Dendritic cell treated with granulocyte-macrophage colony-stimulating factor and Interleukin-4, amounts not matched to agents 40 ng/mL and 50 ng/mL, for 4 days (primary cell): ENCODE results near the gene FNTB.

Experiments used
- H3K27ac Mint-ChIP-seq: one replicate; pipeline ENCODE4 v1.8.0; 2022; ENCODE audit warnings: mild to moderate bottlenecking, mixed read lengths
- H3K27me3 Mint-ChIP-seq: one replicate; pipeline ENCODE4 v1.8.0; 2022; ENCODE audit warnings: mild to moderate bottlenecking, mixed read lengths
- H3K36me3 Mint-ChIP-seq: one replicate; pipeline ENCODE4 v1.8.0; 2022; ENCODE audit warnings: low read depth, mixed read lengths
- H3K4me1 Mint-ChIP-seq: one replicate; pipeline ENCODE4 v1.8.0; 2022; ENCODE audit warnings: low read depth, mixed read lengths
- H3K4me3 Mint-ChIP-seq: one replicate; pipeline ENCODE4 v1.8.0; 2022; ENCODE audit warnings: mild to moderate bottlenecking, moderate library complexity, mixed read lengths
- H3K9me3 Mint-ChIP-seq: one replicate; pipeline ENCODE4 v1.8.0; 2022; ENCODE audit warnings: mixed read lengths
- intact Hi-C: fragments of 100-400 bp; cut with micrococcal nuclease; formaldehyde crosslinking; loops from one replicate; pipeline ENCODE4 v1.15.0; 2022

The FNTB gene

DNA sequence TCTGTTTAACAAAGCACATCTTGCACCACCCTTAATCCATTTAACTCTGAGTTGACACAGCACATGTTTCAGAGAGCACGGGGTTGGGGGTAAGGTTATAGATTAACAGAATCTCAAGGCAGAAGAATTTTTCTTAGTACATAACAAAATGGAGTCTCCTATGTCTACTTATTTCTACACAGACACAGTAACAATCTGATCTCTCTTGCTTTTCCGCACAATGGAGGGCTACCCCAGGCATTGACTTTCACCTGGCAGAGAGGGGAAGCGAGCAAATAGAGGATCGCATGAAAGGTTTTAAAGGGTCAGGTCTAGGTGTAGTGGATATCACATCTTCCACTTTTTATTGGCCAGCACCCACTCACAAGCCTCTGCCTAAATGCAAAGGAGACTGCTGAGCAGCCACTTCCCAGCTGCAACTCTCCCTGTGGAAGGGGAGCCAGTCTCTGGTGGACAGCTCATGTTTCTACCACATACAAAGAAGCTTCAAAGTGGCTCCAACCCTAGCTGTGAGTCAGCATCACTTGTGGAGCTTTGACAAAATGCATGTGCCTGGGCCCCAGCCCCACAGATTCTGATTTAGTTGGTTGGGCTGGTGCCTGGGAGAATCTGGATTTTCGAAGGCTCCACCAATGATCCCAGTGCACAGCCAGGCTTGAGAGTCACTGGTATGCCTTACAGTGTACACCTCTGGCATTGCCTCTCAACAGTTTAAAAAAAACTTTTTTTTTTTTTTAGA lies 7.2 kb upstream of the FNTB start:
- intact Hi-C loops: no loop called here
- no peaks in the 10 kb centered on the region for H3K9me3 Mint-ChIP-seq
- no peaks in the 10 kb centered on the region for H3K36me3 Mint-ChIP-seq
- H3K27me3 Mint-ChIP-seq: peaks cover 46% of the 10 kb centered on the region
- no peak overlapping the region for H3K4me3 Mint-ChIP-seq
- peaks cover 5% of the 10 kb centered on the region for H3K4me1 Mint-ChIP-seq
- no peak overlapping the region for H3K27ac Mint-ChIP-seq

DNA sequence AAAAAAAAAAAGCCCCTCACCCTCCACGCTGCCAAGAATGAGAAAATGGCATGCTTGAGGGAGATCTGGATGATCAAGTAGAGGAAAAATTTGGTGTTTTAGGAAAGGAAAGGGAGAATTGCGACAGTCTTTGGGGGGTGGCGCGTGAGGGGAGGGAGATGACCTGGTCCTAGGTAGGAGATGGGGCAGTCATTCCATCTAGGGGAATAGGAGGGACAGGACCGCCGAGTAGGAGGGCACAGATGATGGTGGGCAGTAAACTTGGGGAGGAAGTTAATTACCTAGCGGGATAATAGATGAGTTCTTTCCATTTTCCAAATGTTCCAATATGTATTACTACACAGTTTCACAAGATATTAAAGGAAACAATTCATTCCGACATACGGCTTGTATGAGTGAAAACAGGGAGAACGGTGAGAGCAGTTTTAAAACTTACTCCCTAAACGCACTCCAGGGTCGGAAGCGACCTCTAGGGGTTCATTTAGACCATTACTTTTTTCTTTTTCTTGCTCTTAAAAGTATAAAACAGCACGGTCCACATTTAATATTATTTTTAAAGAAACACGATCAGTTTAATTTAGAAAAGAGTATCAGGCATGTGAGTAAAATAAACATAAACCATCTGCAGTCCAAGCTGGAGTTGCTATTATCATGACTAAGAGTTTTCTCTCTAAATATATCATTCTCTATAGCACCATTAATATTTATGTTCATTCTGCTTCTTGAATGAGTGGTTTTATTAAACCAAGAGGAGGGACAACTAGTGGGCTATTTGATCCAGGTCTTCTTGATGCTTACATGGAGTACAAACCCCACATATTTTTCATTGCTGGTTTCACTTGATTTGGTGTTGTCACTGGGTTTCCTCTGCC lies 3.0 kb upstream of the FNTB start:
- H3K36me3 Mint-ChIP-seq: peaks cover 8% of the 10 kb centered on the region
- intact Hi-C loops: loop anchor here (1.0 kb wide), 1 partner anchor 160 kb away; no protein-coding TSS in a partner anchor
- H3K27ac Mint-ChIP-seq: no peak overlapping the region
- peaks cover 12% of the 10 kb centered on the region for H3K4me1 Mint-ChIP-seq
- H3K27me3 Mint-ChIP-seq: peaks cover 19% of the 10 kb centered on the region
- no peaks in the 10 kb centered on the region for H3K9me3 Mint-ChIP-seq
- no peak overlapping the region for H3K4me3 Mint-ChIP-seq

DNA sequence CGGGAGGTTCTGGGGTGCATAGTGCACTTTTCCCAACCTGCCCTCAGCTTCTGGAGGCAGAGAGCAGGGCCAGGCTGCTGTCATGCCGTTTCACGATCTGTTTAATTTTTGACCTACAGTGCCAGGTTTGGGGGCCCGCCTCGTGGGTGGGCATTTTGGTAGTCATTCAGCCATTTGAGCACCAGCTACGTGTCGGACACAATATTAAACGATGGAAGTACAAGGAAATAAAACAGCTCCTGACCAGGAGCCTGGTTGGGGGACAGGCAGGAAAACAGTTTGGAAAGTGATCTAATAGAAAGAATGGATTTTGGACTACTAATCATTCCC lies 708 bp downstream of the FNTB start:
- peak overlapping the region; percentile 96 for H3K27ac Mint-ChIP-seq
- H3K36me3 Mint-ChIP-seq: peaks cover 8% of the 10 kb centered on the region
- H3K4me1 Mint-ChIP-seq: peaks cover 35% of the 10 kb centered on the region
- H3K27me3 Mint-ChIP-seq: peaks cover 11% of the 10 kb centered on the region
- intact Hi-C loops: loop anchor here (1.0 to 5.0 kb wide), 5 partner anchors 33 to 425 kb away; partner anchors contain the start of genes CHURC1, FUT8 and MAX
- no peaks in the 10 kb centered on the region for H3K9me3 Mint-ChIP-seq
- H3K4me3 Mint-ChIP-seq: peak overlapping the region; percentile 99

DNA sequence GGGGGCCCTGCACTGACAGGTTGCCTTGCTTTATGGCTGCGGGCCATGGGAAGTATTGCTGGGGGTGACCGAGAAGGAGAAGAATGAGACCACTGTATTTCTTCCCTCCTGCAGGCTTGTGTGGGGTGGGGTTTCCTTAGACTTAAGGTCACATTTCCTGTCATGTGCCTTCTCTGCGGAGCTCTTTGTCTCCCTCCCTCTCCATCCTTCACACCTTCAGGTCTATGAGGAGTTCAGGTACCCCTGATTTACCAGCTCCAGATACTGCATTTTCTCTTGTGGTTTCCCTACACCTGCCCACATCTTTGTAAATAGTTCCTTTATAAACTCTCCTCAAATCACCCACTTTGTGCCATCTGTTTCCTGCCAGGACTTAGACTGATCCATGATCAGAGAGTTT lies 3.6 kb downstream of the FNTB start:
- peaks cover 31% of the 10 kb centered on the region for H3K4me1 Mint-ChIP-seq

DNA sequence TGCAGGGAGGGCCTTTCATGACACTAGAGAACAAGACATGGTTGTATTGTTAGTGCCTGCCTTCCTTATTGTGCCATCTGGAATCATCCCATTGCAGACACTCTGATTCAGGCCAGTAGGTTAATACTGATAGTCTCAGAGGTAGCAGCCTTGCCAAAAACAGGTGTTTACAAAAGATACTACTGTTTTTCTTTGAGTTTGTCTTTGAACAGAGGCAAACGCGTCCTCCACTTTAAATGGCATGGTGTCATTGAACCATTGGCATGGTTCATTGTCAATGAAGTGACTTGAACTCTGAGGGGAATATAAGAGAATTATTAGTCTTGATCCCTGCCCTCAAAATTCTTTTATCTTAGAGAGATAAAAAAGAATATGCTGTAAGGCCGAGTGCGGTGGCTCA lies 4.2 kb downstream of the FNTB start:
- Mint-ChIP-seq H3K9me3 (no peaks in the 10 kb centered on the region), H3K27ac (no peak overlapping the region), H3K36me3 (peaks cover 8% of the 10 kb centered on the region), H3K4me3 (no peak overlapping the region), H3K4me1 (peaks cover 30% of the 10 kb centered on the region), H3K27me3 (peaks cover 1% of the 10 kb centered on the region)
- intact Hi-C loops: no loop called here

More for the DNA sequence above, 3.6 kb downstream of the FNTB start:
- intact Hi-C loops: no loop called here
- Mint-ChIP-seq H3K36me3 (peaks cover 8% of the 10 kb centered on the region), H3K27me3 (peaks cover 3% of the 10 kb centered on the region), H3K27ac (peak overlapping the region; percentile 22), H3K9me3 (no peaks in the 10 kb centered on the region), H3K4me3 (no peak overlapping the region)

DNA sequence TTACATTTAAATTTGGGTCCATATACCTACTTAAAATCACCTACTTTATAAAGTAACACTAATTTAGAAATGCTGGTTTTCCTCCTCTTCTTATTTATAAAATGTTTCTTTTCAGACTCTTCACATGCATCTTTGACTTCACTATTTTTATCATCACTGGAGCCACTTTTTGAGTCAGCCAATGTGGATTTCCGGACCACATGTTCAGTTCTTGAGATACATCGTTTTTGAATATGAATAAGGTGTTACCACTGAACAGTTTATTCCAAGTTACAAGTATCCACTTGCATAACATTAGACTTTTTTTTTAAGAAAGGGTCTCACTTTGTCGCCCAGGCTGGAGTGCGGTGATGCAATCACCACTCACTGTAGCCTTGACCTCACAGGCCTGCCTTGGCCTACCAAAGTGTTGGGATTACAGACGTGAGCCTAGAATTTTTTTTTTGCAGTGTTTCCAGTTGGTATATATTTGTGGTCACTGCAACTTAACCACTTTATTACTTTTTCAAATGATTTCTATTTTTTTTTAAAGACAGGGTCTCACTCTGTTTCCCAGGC lies 5.7 kb downstream of the FNTB start:
- Mint-ChIP-seq H3K36me3 (no peaks in the 10 kb centered on the region), H3K4me1 (peaks cover 30% of the 10 kb centered on the region), H3K27ac (no peak overlapping the region), H3K9me3 (no peaks in the 10 kb centered on the region), H3K27me3 (no peaks in the 10 kb centered on the region), H3K4me3 (no peak overlapping the region)
- intact Hi-C loops: no loop called here

DNA sequence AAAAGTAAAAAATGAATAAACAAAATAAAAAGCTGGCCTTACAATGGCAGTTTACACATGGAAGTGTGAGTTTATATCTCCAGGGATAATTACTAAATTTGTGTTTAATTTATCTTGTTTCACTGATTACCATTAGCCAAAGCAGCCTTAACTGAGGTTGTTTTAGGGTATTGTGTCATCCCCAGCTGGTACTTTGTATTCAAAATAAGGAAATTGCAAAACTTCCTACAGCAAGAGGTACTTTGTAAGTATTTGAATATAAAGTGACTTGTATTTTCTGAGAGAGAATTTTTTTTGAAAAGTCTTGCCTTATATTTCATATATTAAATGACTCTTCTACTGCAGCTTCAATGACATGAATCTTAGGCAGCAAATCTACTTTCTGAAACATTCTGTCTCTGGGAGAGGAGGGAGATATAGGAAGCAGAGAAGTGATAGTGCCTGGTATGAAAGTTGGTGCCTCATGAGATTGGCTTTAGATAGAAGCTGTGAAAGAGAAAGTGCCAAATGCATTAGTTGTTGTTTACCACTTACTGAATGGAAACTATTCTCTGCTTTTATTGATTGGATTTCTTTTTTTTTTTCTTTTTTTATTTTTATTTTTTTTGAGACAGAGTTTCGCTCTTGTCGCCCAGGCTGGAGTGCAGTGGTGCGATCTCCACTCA lies 6.7 kb downstream of the FNTB start:
- H3K4me3 Mint-ChIP-seq: no peak overlapping the region
- H3K27me3 Mint-ChIP-seq: no peaks in the 10 kb centered on the region
- intact Hi-C loops: no loop called here
- H3K4me1 Mint-ChIP-seq: peaks cover 36% of the 10 kb centered on the region
- H3K27ac Mint-ChIP-seq: peak overlapping the region; percentile 37
- no peaks in the 10 kb centered on the region for H3K9me3 Mint-ChIP-seq
- no peaks in the 10 kb centered on the region for H3K36me3 Mint-ChIP-seq

DNA sequence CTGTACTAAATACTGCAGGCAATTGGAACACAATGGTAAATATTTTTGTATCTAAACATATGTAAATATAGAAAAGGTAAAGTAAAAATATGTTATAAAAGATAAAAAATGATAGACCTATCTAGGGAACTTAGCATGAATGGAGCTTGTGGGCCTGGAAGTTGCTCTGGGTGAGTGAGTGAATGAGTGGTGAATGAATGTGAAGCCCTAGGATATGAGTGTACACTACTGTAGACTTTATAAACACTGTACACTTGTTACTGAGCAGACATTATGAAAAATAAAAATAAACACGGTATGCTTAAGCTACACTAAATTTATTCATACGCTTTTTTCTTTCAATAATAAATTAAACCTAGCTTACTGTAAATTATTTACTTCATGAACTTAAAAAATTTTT lies 7.8 kb downstream of the FNTB start:
- Mint-ChIP-seq H3K36me3 (no peaks in the 10 kb centered on the region), H3K9me3 (no peaks in the 10 kb centered on the region), H3K27me3 (no peaks in the 10 kb centered on the region), H3K4me3 (no peak overlapping the region), H3K27ac (no peak overlapping the region), H3K4me1 (peaks cover 36% of the 10 kb centered on the region)
- intact Hi-C loops: no loop called here

DNA sequence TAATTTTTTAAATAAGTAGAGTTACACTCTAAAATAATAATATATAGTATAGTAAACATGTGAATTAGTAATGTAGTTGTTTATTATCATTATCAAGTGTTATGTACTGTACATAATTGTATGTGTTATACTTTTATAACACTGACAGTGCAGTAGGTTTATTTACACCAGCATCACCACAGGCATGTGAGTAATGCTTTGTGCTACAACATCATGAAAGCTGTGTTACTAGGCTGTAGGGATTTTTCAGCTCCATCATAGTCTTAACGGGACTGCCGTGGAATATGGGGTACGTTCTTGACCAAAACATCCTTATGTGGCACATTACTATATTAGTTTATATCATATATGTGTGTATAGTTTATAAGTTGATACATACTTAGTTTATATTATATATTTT lies 8.6 kb downstream of the FNTB start:
- no peak overlapping the region for H3K4me3 Mint-ChIP-seq
- H3K9me3 Mint-ChIP-seq: no peaks in the 10 kb centered on the region
- H3K36me3 Mint-ChIP-seq: no peaks in the 10 kb centered on the region
- intact Hi-C loops: no loop called here
- peaks cover 29% of the 10 kb centered on the region for H3K4me1 Mint-ChIP-seq
- no peaks in the 10 kb centered on the region for H3K27me3 Mint-ChIP-seq
- H3K27ac Mint-ChIP-seq: no peak overlapping the region

DNA sequence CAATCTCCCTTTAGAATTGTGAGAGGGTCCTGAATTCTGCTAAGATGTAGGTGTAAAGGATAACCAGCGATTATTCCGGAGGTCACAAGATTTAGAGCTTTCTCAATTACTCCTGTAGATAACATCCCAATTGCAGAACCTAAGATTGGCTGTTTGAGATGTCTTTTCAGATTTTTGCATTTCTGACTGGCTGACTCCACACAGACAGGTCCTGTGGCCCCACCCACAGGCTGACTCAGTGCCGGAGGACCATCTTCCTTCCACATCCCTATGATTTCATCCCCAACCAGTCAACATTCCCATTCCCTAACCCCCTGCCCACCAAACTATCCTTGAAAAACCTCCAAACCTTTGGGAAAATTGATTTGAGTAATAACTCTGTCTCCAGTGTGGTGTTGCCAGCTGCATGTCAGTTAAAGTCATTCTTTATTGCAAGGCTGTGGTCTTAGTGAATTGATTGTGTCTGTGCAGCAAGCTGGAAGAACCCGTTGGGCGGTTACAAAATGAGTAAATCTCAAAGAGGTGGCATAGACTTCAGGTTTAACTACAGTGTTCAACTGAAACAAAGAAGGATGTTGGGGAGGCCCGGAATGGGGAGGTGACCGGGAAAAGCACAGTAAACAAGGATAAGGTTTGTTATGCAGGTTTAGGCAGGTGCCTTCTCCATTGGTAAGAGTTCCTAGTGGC lies 10.6 kb downstream of the FNTB start:
- intact Hi-C loops: no loop called here
- H3K27me3 Mint-ChIP-seq: no peaks in the 10 kb centered on the region
- no peak overlapping the region for H3K4me3 Mint-ChIP-seq
- no peaks in the 10 kb centered on the region for H3K36me3 Mint-ChIP-seq
- peaks cover 15% of the 10 kb centered on the region for H3K4me1 Mint-ChIP-seq
- H3K27ac Mint-ChIP-seq: no peak overlapping the region
- H3K9me3 Mint-ChIP-seq: no peaks in the 10 kb centered on the region

DNA sequence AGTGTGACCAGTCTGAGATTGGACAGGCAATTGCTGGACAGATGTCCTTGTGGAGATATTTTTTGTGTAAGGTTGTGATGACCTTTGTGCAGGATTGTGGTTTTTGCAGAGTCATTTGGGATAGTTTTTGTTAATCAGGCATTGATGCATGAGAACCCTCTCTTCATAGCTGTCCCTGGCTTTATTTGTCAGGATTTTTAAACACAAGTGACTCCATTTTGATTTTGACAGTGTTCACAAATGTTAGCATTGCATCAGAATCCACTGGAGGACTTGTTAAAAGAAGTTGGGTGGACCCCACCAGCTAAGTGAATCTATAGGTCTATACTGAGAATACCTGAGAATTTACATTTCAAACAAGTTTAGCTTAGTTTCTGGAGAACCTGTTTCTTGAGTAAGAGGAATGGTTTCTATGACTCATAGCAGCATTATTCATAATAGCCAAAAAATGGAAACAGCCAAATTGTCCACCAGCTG lies 11.8 kb downstream of the FNTB start:
- intact Hi-C loops: no loop called here
- no peak overlapping the region for H3K27ac Mint-ChIP-seq

DNA sequence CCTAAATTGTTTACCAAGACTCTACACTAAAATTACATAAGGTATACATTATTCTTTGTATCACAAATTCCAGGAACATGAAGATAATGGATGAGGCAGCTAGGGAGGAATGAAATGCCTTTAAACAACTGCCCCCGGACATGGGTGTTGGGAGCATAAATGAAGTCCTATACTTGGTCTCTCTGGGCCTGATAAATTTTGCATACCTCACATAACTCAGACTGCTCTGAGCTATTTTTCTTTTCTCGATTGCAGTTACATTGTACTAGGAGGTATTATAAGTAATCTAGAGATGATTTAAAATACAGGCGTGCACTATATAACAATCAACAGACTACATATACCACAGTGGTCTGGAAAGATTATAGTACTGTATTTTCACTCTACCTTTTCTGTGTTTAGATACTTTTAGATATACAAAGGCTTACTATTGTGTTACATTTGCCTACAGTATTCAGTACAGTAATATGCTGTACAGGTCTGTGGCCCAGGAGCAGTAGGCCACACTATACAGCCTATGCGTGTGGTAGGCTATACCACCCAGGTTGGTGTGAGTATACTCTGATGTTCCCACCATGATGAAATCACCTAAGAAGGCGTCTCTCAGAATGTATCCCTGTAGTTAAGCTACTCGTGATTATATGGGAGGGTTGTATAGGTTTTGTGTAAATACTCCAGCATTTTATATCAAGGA lies 14.3 kb downstream of the FNTB start:
- Mint-ChIP-seq H3K27me3 (no peaks in the 10 kb centered on the region), H3K27ac (no peak overlapping the region), H3K36me3 (peaks cover 17% of the 10 kb centered on the region), H3K4me3 (no peak overlapping the region), H3K4me1 (peaks cover 24% of the 10 kb centered on the region), H3K9me3 (no peaks in the 10 kb centered on the region)
- intact Hi-C loops: no loop called here

More for the DNA sequence above, 11.8 kb downstream of the FNTB start:
- no peaks in the 10 kb centered on the region for H3K27me3 Mint-ChIP-seq
- H3K4me1 Mint-ChIP-seq: peaks cover 23% of the 10 kb centered on the region
- H3K4me3 Mint-ChIP-seq: no peak overlapping the region
- no peaks in the 10 kb centered on the region for H3K36me3 Mint-ChIP-seq
- H3K9me3 Mint-ChIP-seq: no peaks in the 10 kb centered on the region

DNA sequence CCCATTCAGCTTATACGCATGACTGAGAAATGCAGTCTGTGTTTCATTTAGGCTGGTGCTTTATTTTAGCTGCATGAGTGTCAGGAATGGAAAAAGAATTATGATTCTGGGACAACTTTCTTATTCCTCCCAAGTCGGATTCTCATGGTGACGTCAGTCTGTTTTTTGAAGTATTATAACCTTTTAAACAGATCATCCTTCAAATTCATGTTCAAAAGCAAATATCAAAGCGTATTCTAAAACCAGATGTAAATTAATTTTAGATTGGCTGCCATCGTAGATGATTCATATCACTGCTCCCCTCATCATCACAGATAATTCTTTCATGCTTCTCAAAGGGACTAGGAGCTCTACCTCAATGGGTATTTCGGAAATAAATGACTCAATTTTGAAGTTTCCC lies 15.0 kb downstream of the FNTB start:
- Mint-ChIP-seq H3K4me3 (no peak overlapping the region), H3K27me3 (no peaks in the 10 kb centered on the region), H3K36me3 (peaks cover 24% of the 10 kb centered on the region), H3K4me1 (peaks cover 24% of the 10 kb centered on the region), H3K27ac (no peak overlapping the region), H3K9me3 (no peaks in the 10 kb centered on the region)
- intact Hi-C loops: no loop called here
